ENCODE data around the gene ZBTB24. TPM values are rescaled to one million over a fixed set of nuclear protein-coding genes. Genes with fewer than 3 reads are reported as not detected.
"Not testable (repeated sequence)": the region's sequence is repeated elsewhere in the genome, so short reads cannot be mapped to it uniquely, and the experiment has no call there.

The ZBTB24 gene
- total and polyA plus RNA-seq, 3 donors from 2014 or later = 8.1 to 13.3 (median 12.4) TPM

- Histone ChIP-seq H3K4me3 (no peak overlapping the region), H3K9me3 (no peaks in the 10 kb centered on the region), H3K27ac (no peak overlapping the region), H3K27me3 (no peaks in the 10 kb centered on the region), H3K4me1 (no peaks in the 10 kb centered on the region), H3K36me3 (ENCODE audit: low read depth, missing control alignments) (no peaks in the 10 kb centered on the region)
- DNase-seq = no peak
- intact Hi-C loops (cut with DNase I; ENCODE audit: low total_unique reads) = no loop called here
- TF ChIP-seq POLR2A (IDR thresholded peaks at IDR 0.05) = no peak
- TF ChIP-seq CTCF (IDR thresholded peaks at IDR 0.05) = no peak
Measured at GRCh38 chr6:109524129-109524528, 41.1 kb upstream of the ZBTB24 start.

GRCh38 chr6:109523478-109523877, 40.5 kb upstream of the ZBTB24 start:
- no peak for TF ChIP-seq POLR2A (IDR thresholded peaks at IDR 0.05)
- no peak for TF ChIP-seq CTCF (IDR thresholded peaks at IDR 0.05)
- Histone ChIP-seq H3K4me3 (no peak overlapping the region), H3K27ac (no peak overlapping the region), H3K36me3 (ENCODE audit: low read depth, missing control alignments) (no peaks in the 10 kb centered on the region), H3K9me3 (no peaks in the 10 kb centered on the region), H3K27me3 (no peaks in the 10 kb centered on the region), H3K4me1 (no peaks in the 10 kb centered on the region)
- DNase-seq = no peak
- WGBS, 2 donors = 91 to 93% methylated on average over 2 of the region's 2 CpGs
- intact Hi-C loops (cut with DNase I; ENCODE audit: low total_unique reads) = no loop called here

- Histone ChIP-seq H3K27ac (no peak overlapping the region), H3K4me3 (no peak overlapping the region), H3K4me1 (no peaks in the 10 kb centered on the region), H3K9me3 (no peaks in the 10 kb centered on the region), H3K27me3 (no peaks in the 10 kb centered on the region), H3K36me3 (ENCODE audit: low read depth, missing control alignments) (no peaks in the 10 kb centered on the region)
- TF ChIP-seq POLR2A (IDR thresholded peaks at IDR 0.05) (no peak), CTCF (IDR thresholded peaks at IDR 0.05) (no peak)
- intact Hi-C loops (cut with DNase I; ENCODE audit: low total_unique reads) = no loop called here
- DNase-seq = no peak
- 86 to 87% methylated on average over 3 of the region's 3 CpGs for WGBS, 2 donors
Measured at GRCh38 chr6:109521080-109521479, 38.1 kb upstream of the ZBTB24 start.

- intact Hi-C loops (cut with DNase I; ENCODE audit: low total_unique reads); DNase-seq; H3K4me1 ChIP-seq; H3K27me3 ChIP-seq; H3K27ac ChIP-seq; H3K36me3 ChIP-seq (ENCODE audit: low read depth, missing control alignments); H3K4me3 ChIP-seq; H3K9me3 ChIP-seq: not testable (repeated sequence)
Measured at GRCh38 chr6:109519647-109520046, 36.6 kb upstream of the ZBTB24 start.

GRCh38 chr6:109516929-109517328, 33.9 kb upstream of the ZBTB24 start:
- H3K4me1 ChIP-seq = peaks cover 4% of the 10 kb centered on the region
- H3K27ac ChIP-seq = no peak overlapping the region
- 63 to 88% methylated on average over 3 of the region's 3 CpGs for WGBS, 2 donors
- no peaks in the 10 kb centered on the region for H3K27me3 ChIP-seq
- H3K9me3 ChIP-seq = no peaks in the 10 kb centered on the region
- H3K36me3 ChIP-seq (ENCODE audit: low read depth, missing control alignments) = no peaks in the 10 kb centered on the region
- H3K4me3 ChIP-seq = no peak overlapping the region
- intact Hi-C loops (cut with DNase I; ENCODE audit: low total_unique reads) = no loop called here
- no peak for DNase-seq
- TF ChIP-seq POLR2A (IDR thresholded peaks at IDR 0.05) (no peak), CTCF (IDR thresholded peaks at IDR 0.05) (no peak)

Data from testis (tissue), 3 donors.